Stimulated activated CD8-positive, alpha-beta memory T cell treated with anti-CD3 and anti-CD28 coated beads, Interleukin-15, amount 100 ng/mL, for 48 hours (primary cell): ENCODE data around the gene AXIN1.
"Not testable (repeated sequence)": the region's sequence is repeated elsewhere in the genome, so short reads cannot be mapped to it uniquely, and the experiment has no call there.

Source experiments
- DNase-seq, 2 donors: peaks; one replicate each; pipeline ENCODE4 v3.0.0-alpha.2; 2020; ENCODE audit warnings: low read depth in 2 of 2

Gene AXIN1

GRCh38 chr16:333406-334094, 19.0 kb downstream of the AXIN1 start:
- DNase-seq = no peak

DNA sequence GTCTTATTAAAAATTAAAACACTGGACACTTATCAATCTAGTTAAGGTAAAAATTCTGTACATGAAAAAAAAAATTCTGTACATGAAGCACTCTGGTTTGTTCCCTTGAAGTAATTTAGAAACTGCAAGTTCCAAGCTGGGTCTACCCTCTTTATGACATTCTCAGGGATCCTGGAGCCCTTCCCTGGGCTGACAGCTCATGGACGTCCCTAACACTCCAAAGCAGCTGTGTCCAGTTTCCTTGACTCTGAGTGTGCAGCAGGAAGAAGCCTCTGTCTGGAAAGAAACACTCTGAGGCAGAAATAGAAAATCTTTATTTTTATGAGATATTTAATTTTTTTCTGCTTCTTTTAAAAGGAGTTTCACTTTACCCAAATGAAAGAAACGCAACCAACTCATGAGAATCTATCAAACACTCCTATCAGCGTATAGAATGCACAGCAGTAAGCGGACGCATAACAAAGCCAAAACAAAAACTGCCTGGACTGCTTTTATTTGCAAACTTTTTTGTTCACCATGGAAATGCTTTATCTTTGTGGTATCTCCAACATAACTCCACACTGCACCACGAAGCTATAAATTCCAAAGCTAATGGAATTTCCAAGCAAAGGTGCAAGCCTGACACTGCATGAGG, 21.2 kb downstream of the AXIN1 start:
- not testable (repeated sequence) for DNase-seq

- no peak for DNase-seq
These were observed 21.8 kb downstream of the AXIN1 start for GRCh38 chr16:330741-331140.

GRCh38 chr16:325375-326145, 27.0 kb downstream of the AXIN1 start:
- no peak for DNase-seq

DNA sequence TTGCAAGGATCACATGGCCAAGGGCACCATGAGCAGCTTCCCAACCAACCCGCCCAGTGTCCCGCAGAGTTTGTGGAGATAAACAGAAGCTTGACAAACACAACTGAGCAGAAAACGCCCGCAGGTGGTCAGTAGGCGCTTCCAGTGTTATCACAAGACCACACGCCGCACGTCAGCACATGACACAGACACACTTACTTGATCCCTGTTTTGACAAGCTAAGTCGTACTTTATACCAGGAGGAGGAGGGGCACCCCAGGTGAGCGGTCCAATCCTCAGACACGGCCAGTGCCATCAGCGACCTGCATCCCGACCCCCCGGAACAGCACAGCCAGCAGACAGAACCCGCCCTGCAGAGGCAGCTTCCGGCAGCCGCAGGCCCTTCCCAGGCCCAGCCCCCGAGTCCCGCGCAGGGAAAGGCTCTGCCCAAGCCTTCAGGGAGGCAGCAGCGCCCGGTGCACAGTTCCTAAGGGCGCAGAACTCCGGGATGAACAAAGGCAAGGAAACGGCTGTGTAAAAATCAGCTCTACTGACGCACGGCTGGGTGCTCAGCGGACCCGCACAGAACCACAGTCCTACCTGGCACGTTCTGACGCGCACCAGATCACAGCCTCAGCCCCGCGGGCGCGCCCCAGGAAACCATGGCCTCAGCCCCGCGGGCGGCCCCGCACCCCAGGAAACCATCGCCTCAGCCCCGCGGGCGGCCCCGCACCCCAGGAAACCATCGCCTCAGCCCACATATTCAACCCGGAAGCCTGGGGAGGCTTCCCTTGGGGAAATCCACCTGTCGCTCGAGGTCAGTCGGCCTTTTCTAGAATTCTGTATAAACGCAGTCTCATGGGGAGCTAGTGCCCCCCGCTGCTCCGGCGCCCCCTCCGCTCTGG, 27.8 kb downstream of the AXIN1 start:
- DNase-seq = peak in 1 of 2 donors; percentile 43

- DNase-seq = no peak
These were observed 28.4 kb downstream of the AXIN1 start for GRCh38 chr16:324201-324450.

DNA sequence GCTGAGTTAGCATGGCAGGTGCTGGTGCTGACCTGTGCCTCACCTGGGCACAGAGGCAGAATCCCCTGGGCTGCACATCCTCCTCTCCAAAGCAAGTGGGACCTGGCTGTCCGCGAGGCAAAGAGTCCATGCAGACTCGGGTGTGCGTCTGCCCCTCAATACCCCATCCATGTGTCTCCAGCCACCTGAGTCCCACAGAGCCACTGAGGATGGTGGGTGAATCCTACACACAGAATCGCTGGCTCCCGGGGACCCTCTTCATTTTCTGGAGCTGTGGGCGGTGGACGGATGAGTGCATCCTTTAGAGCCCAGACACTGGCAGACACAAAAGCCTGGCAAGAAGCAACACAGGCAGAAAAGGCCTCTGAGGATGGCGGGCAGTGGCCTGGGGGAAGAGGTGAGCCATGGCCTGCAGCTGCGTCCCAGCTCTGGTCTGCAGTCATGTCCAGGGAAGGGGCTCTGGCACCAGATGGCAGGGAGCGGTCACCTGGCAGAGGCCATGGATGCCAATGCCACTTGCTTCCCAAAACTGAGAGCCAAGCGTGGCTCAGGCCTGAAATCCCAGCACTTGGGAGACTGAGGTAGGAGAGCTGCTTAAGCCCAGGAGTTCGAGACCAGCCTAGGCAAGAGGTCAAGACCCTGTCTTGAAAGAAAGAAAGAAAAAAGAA, 29.9 kb downstream of the AXIN1 start:
- no peak for DNase-seq

- no peak for DNase-seq
These were observed 31.0 kb downstream of the AXIN1 start for GRCh38 chr16:321532-321931.

- DNase-seq = no peak
These were observed 32.3 kb downstream of the AXIN1 start for GRCh38 chr16:320206-320605.

DNA sequence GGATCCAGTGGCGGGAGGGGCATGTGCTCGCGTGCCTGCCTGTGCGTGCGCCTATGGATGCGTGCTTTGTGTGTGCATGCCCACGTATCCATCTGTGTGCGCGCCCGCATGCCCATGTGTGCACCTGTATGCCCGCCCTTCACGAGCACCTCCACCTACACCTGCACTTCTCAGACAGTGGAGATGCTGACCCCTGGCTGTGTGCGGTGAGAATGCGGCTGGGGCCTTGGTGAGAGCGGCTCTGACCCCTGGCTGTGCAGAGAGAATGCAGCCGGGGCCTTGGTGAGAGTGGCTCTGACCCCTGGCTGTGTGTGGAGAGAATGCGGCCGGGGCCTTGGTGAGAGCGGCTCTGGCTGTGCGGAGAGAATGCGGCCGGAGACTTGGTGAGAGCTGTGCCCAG, 33.9 kb downstream of the AXIN1 start:
- no peak for DNase-seq

DNA sequence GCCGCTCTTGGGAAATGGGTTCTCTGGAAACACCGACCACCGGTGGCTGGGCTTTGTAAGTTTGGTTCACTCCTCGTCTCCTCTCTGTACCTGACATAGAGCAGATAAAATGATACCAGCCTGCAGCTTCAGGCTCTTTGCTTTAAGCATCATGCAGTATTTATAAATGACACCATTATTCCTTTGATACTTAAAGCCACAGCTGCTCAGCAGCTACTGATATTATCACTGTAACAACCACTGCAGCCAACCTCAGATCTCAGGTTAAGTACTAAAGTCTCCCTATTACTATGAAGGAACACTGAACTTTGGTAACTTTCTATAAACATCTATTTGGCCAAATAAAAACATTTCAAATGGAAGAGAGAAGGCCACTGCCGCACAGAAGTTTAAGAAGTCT, 34.9 kb downstream of the AXIN1 start:
- DNase-seq = no peak

- DNase-seq = no peak
These were observed 35.6 kb downstream of the AXIN1 start for GRCh38 chr16:316741-317464.

- no peak for DNase-seq
These were observed 37.7 kb downstream of the AXIN1 start for GRCh38 chr16:314795-315299.

- DNase-seq = no peak
These were observed 38.2 kb downstream of the AXIN1 start for GRCh38 chr16:314351-314750.

GRCh38 chr16:311725-312124, 40.8 kb downstream of the AXIN1 start:
- no peak for DNase-seq

DNA sequence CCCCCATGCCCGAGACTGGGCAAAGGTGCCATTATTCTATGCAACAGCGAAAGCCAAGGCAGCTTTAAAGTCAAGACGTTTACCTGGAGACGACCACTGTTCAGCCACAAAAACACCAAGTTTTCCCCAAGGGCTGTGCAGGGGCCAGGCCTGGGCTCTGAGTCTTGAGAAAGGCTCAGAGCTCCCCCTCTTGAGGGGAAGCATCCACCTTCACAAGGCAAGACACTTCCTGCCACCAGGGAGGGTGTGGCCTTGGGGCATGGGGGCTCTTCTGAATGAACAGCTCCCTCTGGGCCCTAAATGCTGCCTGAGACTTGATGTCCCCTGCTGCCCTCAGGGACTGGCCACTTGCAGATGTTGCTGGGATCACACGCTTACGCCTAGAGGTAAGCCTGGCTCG, 43.0 kb downstream of the AXIN1 start:
- DNase-seq = no peak

DNA sequence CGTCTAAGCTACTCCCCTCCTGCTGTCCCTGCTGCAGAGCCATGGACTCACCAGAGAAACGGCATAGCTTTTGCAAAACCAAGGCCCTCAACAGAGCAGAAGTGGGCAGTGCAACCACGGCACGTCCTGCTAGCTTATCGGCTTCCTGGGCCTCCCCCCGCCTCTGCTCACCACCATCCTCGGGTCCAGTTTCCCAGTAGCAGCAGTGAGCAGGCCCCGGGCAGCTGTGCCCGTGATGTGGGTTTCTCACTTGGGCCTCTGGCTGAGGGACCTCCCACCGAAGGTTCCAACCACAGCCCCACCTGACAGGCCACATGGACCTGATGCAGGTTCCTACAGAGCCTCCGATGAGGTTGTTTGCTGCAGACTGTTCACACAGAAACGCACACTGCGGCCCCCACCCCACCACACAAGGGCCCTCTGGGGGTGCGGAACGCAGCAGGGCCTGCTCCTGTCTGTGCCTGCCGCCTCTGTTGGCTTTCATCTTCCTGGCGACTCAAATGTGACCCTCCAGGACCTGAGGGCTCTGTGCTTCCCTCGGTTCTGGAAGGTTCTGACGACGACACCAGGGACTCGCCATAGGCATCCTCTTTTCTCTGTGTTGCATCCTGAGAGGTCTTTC, 44.7 kb downstream of the AXIN1 start:
- DNase-seq = no peak

DNA sequence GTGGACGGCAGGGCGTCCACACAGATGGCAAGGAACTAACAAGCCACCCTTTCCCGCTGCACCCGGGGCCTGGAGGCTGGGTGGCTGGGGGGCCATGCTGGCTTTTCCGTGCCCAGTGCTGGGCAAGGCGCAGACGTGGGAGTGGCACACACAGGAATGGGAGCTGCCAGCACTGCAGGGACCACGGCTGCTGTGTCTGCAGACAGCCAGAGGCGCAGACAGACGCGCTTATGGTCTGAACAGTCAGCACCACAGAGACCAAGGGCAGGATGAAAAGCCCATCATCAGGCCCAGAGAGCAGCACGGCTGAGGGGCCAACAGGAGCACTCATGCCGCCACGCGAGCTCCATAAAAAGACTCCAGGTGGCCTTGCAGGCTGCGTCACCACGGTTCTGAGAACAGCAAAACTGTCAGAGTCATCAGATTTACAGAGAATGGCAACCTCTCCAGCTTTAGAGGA, 45.6 kb downstream of the AXIN1 start:
- no peak for DNase-seq

- no peak for DNase-seq
These were observed 46.5 kb downstream of the AXIN1 start for GRCh38 chr16:305916-306626.
